ENCODE data around the gene NTN4.

Gene NTN4

GRCh38 chr12:95633049-95633731, 157.4 kb downstream of the NTN4 start:
- Histone ChIP-seq H3K9me3 (ENCODE audit: control insufficient read depth in 1 of 2, low read length in 2 of 2) (no peaks in the 10 kb centered on the region), H3K27ac (ENCODE audit: low read depth, low read length) (peak overlapping the region; percentile 59), H3K36me3 (ENCODE audit: control insufficient read depth in 1 of 2, insufficient read depth in 2 of 2, low read length in 2 of 2) (no peaks in the 10 kb centered on the region), H3K4me1 (ENCODE audit: control insufficient read depth in 1 of 2, insufficient read depth in 2 of 2, low read length in 2 of 2) (peaks cover 19 to 21% of the 10 kb centered on the region in 2 donors), H3K9ac (ENCODE audit: low read depth in 1 of 2, low read length in 2 of 2) (no peak overlapping the region), H3K27me3 (ENCODE audit: control insufficient read depth in 1 of 2, insufficient read depth in 2 of 2, low read length in 2 of 2) (no peaks in the 10 kb centered on the region), H3K4me3 (ENCODE audit: low read depth in 1 of 2, low read length in 2 of 2) (peak overlapping the region in 1 of 2 donors; percentile 25)

GRCh38 chr12:95630496-95630895, 160.1 kb downstream of the NTN4 start:
- Histone ChIP-seq H3K4me1 (ENCODE audit: control insufficient read depth in 1 of 2, insufficient read depth in 2 of 2, low read length in 2 of 2) (peaks cover 18 to 20% of the 10 kb centered on the region in 2 donors), H3K9me3 (ENCODE audit: control insufficient read depth in 1 of 2, low read length in 2 of 2) (no peaks in the 10 kb centered on the region), H3K9ac (ENCODE audit: low read depth in 1 of 2, low read length in 2 of 2) (no peak overlapping the region), H3K27ac (ENCODE audit: low read depth, low read length) (no peak overlapping the region), H3K4me3 (ENCODE audit: low read depth in 1 of 2, low read length in 2 of 2) (no peak overlapping the region), H3K36me3 (ENCODE audit: control insufficient read depth in 1 of 2, insufficient read depth in 2 of 2, low read length in 2 of 2) (no peaks in the 10 kb centered on the region), H3K27me3 (ENCODE audit: control insufficient read depth in 1 of 2, insufficient read depth in 2 of 2, low read length in 2 of 2) (no peaks in the 10 kb centered on the region)

- H3K27ac ChIP-seq (ENCODE audit: low read depth, low read length), result no peak overlapping the region
Observed at GRCh38 chr12:95629392-95629791, 161.2 kb downstream of the NTN4 start.

GRCh38 chr12:95626854-95627253, 163.7 kb downstream of the NTN4 start:
- Histone ChIP-seq H3K4me3 (ENCODE audit: low read depth in 1 of 2, low read length in 2 of 2) (no peak overlapping the region), H3K27me3 (ENCODE audit: control insufficient read depth in 1 of 2, insufficient read depth in 2 of 2, low read length in 2 of 2) (no peaks in the 10 kb centered on the region), H3K36me3 (ENCODE audit: control insufficient read depth in 1 of 2, insufficient read depth in 2 of 2, low read length in 2 of 2) (no peaks in the 10 kb centered on the region), H3K9me3 (ENCODE audit: control insufficient read depth in 1 of 2, low read length in 2 of 2) (no peaks in the 10 kb centered on the region), H3K27ac (ENCODE audit: low read depth, low read length) (no peak overlapping the region), H3K9ac (ENCODE audit: low read depth in 1 of 2, low read length in 2 of 2) (no peak overlapping the region), H3K4me1 (ENCODE audit: control insufficient read depth in 1 of 2, insufficient read depth in 2 of 2, low read length in 2 of 2) (peaks cover 0 to 7% of the 10 kb centered on the region in 2 donors)

More at GRCh38 chr12:95629392-95629791, 161.2 kb downstream of the NTN4 start:
- H3K4me3 ChIP-seq (ENCODE audit: low read depth in 1 of 2, low read length in 2 of 2), result no peak overlapping the region
- H3K9me3 ChIP-seq (ENCODE audit: control insufficient read depth in 1 of 2, low read length in 2 of 2), result no peaks in the 10 kb centered on the region
- H3K4me1 ChIP-seq (ENCODE audit: control insufficient read depth in 1 of 2, insufficient read depth in 2 of 2, low read length in 2 of 2), result peaks cover 9 to 19% of the 10 kb centered on the region in 2 donors
- H3K9ac ChIP-seq (ENCODE audit: low read depth in 1 of 2, low read length in 2 of 2), result no peak overlapping the region
- no peaks in the 10 kb centered on the region for H3K27me3 ChIP-seq (ENCODE audit: control insufficient read depth in 1 of 2, insufficient read depth in 2 of 2, low read length in 2 of 2)
- no peaks in the 10 kb centered on the region for H3K36me3 ChIP-seq (ENCODE audit: control insufficient read depth in 1 of 2, insufficient read depth in 2 of 2, low read length in 2 of 2)

- no peaks in the 10 kb centered on the region for H3K9me3 ChIP-seq (ENCODE audit: control insufficient read depth in 1 of 2, low read length in 2 of 2)
- H3K4me3 ChIP-seq (ENCODE audit: low read depth in 1 of 2, low read length in 2 of 2), result no peak overlapping the region
- no peaks in the 10 kb centered on the region for H3K27me3 ChIP-seq (ENCODE audit: control insufficient read depth in 1 of 2, insufficient read depth in 2 of 2, low read length in 2 of 2)
- H3K27ac ChIP-seq (ENCODE audit: low read depth, low read length), result no peak overlapping the region
- H3K36me3 ChIP-seq (ENCODE audit: control insufficient read depth in 1 of 2, insufficient read depth in 2 of 2, low read length in 2 of 2), result no peaks in the 10 kb centered on the region
- H3K4me1 ChIP-seq (ENCODE audit: control insufficient read depth in 1 of 2, insufficient read depth in 2 of 2, low read length in 2 of 2), result peaks cover 0 to 7% of the 10 kb centered on the region in 2 donors
- no peak overlapping the region for H3K9ac ChIP-seq (ENCODE audit: low read depth in 1 of 2, low read length in 2 of 2)
Observed at GRCh38 chr12:95625012-95625411, 165.6 kb downstream of the NTN4 start.

- Histone ChIP-seq H3K27me3 (ENCODE audit: control insufficient read depth in 1 of 2, insufficient read depth in 2 of 2, low read length in 2 of 2) (no peaks in the 10 kb centered on the region), H3K9ac (ENCODE audit: low read depth in 1 of 2, low read length in 2 of 2) (no peak overlapping the region), H3K9me3 (ENCODE audit: control insufficient read depth in 1 of 2, low read length in 2 of 2) (no peaks in the 10 kb centered on the region), H3K36me3 (ENCODE audit: control insufficient read depth in 1 of 2, insufficient read depth in 2 of 2, low read length in 2 of 2) (no peaks in the 10 kb centered on the region), H3K27ac (ENCODE audit: low read depth, low read length) (no peak overlapping the region), H3K4me1 (ENCODE audit: control insufficient read depth in 1 of 2, insufficient read depth in 2 of 2, low read length in 2 of 2) (peaks cover 0 to 7% of the 10 kb centered on the region in 2 donors), H3K4me3 (ENCODE audit: low read depth in 1 of 2, low read length in 2 of 2) (no peak overlapping the region)
Observed at GRCh38 chr12:95624589-95624988, 166.0 kb downstream of the NTN4 start.

GRCh38 chr12:95623554-95624170, 166.9 kb downstream of the NTN4 start:
- no peak overlapping the region for H3K27ac ChIP-seq (ENCODE audit: low read depth, low read length)
- H3K4me3 ChIP-seq (ENCODE audit: low read depth in 1 of 2, low read length in 2 of 2), result no peak overlapping the region
- peaks cover 0 to 7% of the 10 kb centered on the region in 2 donors for H3K4me1 ChIP-seq (ENCODE audit: control insufficient read depth in 1 of 2, insufficient read depth in 2 of 2, low read length in 2 of 2)
- no peaks in the 10 kb centered on the region for H3K9me3 ChIP-seq (ENCODE audit: control insufficient read depth in 1 of 2, low read length in 2 of 2)
- H3K27me3 ChIP-seq (ENCODE audit: control insufficient read depth in 1 of 2, insufficient read depth in 2 of 2, low read length in 2 of 2), result no peaks in the 10 kb centered on the region
- no peak overlapping the region for H3K9ac ChIP-seq (ENCODE audit: low read depth in 1 of 2, low read length in 2 of 2)
- no peaks in the 10 kb centered on the region for H3K36me3 ChIP-seq (ENCODE audit: control insufficient read depth in 1 of 2, insufficient read depth in 2 of 2, low read length in 2 of 2)

GRCh38 chr12:95622879-95623278, 167.7 kb downstream of the NTN4 start:
- no peaks in the 10 kb centered on the region for H3K9me3 ChIP-seq (ENCODE audit: control insufficient read depth in 1 of 2, low read length in 2 of 2)
- H3K27me3 ChIP-seq (ENCODE audit: control insufficient read depth in 1 of 2, insufficient read depth in 2 of 2, low read length in 2 of 2), result no peaks in the 10 kb centered on the region
- H3K9ac ChIP-seq (ENCODE audit: low read depth in 1 of 2, low read length in 2 of 2), result no peak overlapping the region
- no peaks in the 10 kb centered on the region for H3K36me3 ChIP-seq (ENCODE audit: control insufficient read depth in 1 of 2, insufficient read depth in 2 of 2, low read length in 2 of 2)
- no peak overlapping the region for H3K27ac ChIP-seq (ENCODE audit: low read depth, low read length)
- H3K4me3 ChIP-seq (ENCODE audit: low read depth in 1 of 2, low read length in 2 of 2), result no peak overlapping the region
- peaks cover 0 to 7% of the 10 kb centered on the region in 2 donors for H3K4me1 ChIP-seq (ENCODE audit: control insufficient read depth in 1 of 2, insufficient read depth in 2 of 2, low read length in 2 of 2)

GRCh38 chr12:95621725-95622124, 168.8 kb downstream of the NTN4 start:
- Histone ChIP-seq H3K27ac (ENCODE audit: low read depth, low read length) (no peak overlapping the region), H3K4me3 (ENCODE audit: low read depth in 1 of 2, low read length in 2 of 2) (no peak overlapping the region), H3K9ac (ENCODE audit: low read depth in 1 of 2, low read length in 2 of 2) (no peak overlapping the region), H3K36me3 (ENCODE audit: control insufficient read depth in 1 of 2, insufficient read depth in 2 of 2, low read length in 2 of 2) (no peaks in the 10 kb centered on the region), H3K4me1 (ENCODE audit: control insufficient read depth in 1 of 2, insufficient read depth in 2 of 2, low read length in 2 of 2) (peaks cover 0 to 12% of the 10 kb centered on the region in 2 donors), H3K9me3 (ENCODE audit: control insufficient read depth in 1 of 2, low read length in 2 of 2) (no peaks in the 10 kb centered on the region), H3K27me3 (ENCODE audit: control insufficient read depth in 1 of 2, insufficient read depth in 2 of 2, low read length in 2 of 2) (no peaks in the 10 kb centered on the region)

GRCh38 chr12:95620171-95620570, 170.4 kb downstream of the NTN4 start:
- Histone ChIP-seq H3K27ac (ENCODE audit: low read depth, low read length) (no peak overlapping the region), H3K4me3 (ENCODE audit: low read depth in 1 of 2, low read length in 2 of 2) (no peak overlapping the region), H3K36me3 (ENCODE audit: control insufficient read depth in 1 of 2, insufficient read depth in 2 of 2, low read length in 2 of 2) (no peaks in the 10 kb centered on the region), H3K27me3 (ENCODE audit: control insufficient read depth in 1 of 2, insufficient read depth in 2 of 2, low read length in 2 of 2) (no peaks in the 10 kb centered on the region), H3K4me1 (ENCODE audit: control insufficient read depth in 1 of 2, insufficient read depth in 2 of 2, low read length in 2 of 2) (peaks cover 0 to 11% of the 10 kb centered on the region in 2 donors), H3K9ac (ENCODE audit: low read depth in 1 of 2, low read length in 2 of 2) (no peak overlapping the region), H3K9me3 (ENCODE audit: control insufficient read depth in 1 of 2, low read length in 2 of 2) (no peaks in the 10 kb centered on the region)

All from duodenal mucosa (tissue), 2 donors.